ENCODE measurements around the gene RRAS.

The RRAS gene

DNA sequence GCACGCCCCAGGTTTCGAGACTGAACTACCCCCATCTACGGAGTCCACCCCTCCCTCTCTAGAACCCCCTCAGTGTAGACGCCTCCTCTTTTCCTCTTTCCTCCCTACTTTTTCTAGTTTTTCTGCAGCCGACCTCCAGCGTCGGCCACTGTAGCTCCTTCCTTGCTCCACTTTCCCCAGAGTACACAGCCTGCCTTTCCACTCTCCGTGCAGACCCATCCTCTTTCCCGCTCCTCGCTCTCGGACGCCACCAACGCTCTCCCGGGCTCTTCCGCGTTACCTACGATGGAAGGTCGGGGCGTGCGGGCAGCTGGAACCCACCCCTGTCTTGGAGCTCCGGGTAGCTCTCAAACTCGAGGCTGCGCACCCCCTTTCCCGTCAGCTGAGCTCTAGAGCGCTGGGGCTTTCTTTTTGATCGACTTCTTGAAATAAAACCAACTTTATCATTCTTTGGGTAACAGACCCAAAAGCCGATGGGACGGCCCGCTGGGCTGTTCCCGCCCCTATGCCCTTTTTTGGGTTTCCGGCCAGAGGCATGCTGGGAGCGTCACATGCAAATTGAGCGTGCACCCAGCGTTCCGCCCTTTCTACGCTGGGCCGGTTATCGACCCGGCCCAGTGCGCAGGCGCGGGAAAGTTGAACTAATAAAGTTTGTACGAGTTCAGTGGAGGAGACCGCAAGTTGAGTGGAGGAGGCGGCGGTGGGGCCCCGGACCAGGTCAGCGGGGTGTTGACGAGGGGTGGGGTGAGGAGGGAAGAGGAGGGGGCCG is 25.6 kb upstream of the RRAS start, which contains the start of the genes BCL2L12 and IRF3:
Gene BCL2L12, plus strand, starts transcription at position 583 of the 769 bp plus-strand sequence. CDS start 760 bp downstream, outside the sequence.
Gene IRF3, minus strand, starts transcription at position 507 of the 769 bp plus-strand sequence. CDS start 1,019 bp downstream, outside the sequence.
- DNase-seq (ENCODE audit: low read depth), result peak; percentile 88
- TF ChIP-seq, protein P1, sequence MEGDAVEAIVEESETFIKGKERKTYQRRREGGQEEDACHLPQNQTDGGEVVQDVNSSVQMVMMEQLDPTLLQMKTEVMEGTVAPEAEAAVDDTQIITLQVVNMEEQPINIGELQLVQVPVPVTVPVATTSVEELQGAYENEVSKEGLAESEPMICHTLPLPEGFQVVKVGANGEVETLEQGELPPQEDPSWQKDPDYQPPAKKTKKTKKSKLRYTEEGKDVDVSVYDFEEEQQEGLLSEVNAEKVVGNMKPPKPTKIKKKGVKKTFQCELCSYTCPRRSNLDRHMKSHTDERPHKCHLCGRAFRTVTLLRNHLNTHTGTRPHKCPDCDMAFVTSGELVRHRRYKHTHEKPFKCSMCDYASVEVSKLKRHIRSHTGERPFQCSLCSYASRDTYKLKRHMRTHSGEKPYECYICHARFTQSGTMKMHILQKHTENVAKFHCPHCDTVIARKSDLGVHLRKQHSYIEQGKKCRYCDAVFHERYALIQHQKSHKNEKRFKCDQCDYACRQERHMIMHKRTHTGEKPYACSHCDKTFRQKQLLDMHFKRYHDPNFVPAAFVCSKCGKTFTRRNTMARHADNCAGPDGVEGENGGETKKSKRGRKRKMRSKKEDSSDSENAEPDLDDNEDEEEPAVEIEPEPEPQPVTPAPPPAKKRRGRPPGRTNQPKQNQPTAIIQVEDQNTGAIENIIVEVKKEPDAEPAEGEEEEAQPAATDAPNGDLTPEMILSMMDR (IDR thresholded peaks at IDR 0.05; ENCODE audit: low read depth, low read length, missing control alignments), result no peak
- H3K4me3 ChIP-seq (ENCODE audit: low read depth, low read length), result peak within 1 kb of the TSS; percentile 94

DNA sequence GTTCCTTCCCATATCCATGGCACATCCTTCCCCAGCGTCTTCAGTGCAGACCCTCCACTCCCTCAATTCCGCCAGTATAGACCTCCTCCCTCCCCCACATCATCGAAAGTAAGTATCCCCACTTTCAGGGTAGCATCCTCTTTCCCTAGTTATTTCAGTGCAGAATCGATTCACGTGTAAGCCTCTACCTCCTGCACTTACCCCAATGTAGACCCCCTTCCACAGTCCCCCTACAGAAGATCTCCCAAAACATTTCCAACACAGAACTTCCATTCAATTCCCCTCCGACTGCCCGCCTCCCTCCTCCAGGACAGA is 25.1 kb upstream of the RRAS start:
- H3K4me3 ChIP-seq (ENCODE audit: low read depth, low read length), result peak overlapping the region; percentile 94
- TF ChIP-seq, protein P1 (IDR thresholded peaks at IDR 0.05; ENCODE audit: low read depth, low read length, missing control alignments), result no peak
- DNase-seq (ENCODE audit: low read depth), result no peak

DNA sequence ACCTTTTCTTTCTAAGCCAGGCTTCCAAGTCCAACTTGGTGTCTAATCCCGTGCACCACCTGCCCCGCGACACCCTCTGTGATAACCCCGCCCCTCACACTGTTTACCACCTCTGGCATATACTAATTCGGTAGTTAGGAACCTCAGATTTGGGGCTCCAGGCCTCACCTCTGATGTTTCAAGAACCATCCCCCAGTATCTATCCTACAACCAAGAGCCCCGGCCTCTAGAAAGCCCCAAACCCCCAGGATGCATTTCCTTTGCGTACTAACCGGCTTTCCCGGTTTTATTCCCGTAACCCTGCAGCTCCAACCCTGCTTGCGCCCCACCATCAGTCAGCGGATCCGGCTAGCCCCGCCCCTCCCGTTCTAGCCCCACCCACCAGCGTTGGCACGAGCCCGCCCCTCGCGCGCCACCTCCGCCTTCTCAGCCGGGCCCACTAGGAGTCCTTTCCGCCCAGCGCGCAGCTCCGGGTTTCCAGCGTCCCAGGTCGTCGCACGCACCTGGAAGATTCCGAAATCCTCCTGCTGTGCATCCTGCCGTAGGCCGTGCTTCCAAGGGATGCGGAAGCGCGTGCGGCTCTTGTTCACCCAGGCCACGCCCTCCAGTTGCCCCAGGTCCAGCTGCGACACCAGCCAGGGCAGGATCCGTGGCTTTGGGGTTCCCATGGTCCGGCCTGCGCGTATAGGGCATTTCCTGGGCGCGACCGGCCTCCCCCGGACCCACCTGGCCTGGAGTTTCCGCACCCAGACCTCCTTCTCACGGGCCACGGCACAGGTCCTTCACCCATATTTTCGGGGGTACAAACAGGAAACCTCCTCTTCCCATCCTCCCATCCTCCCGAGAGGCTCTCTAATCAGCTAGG is 24.5 kb upstream of the RRAS start:
- no peak for DNase-seq (ENCODE audit: low read depth)
- peak overlapping the region; percentile 94 for H3K4me3 ChIP-seq (ENCODE audit: low read depth, low read length)
- TF ChIP-seq, protein P1 (IDR thresholded peaks at IDR 0.05; ENCODE audit: low read depth, low read length, missing control alignments), result no peak

DNA sequence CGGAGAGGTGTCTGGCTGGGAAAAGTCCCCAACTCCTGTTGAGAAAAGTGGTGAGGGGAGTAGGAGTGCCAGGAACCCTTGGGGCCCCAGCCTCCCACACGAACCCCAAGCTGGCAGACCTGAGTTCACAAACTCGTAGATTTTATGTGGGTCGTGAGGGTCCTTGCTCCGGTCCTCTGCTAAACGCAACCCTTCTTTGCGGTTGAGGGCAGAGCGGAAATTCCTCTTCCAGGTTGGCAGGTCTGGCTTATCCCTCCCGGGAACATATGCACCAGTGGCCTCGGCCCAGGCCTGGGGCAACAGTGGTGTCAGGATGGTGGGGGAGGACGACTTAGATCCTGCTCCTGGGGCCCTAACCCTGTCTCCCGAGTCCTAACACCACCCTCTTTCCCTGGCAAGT is 23.3 kb upstream of the RRAS start:
- TF ChIP-seq, protein P1 (IDR thresholded peaks at IDR 0.05; ENCODE audit: low read depth, low read length, missing control alignments), result no peak
- no peak for DNase-seq (ENCODE audit: low read depth)
- no peak overlapping the region; the same call in 1 of the 2 replicates for H3K4me3 ChIP-seq (ENCODE audit: low read depth, low read length)

DNA sequence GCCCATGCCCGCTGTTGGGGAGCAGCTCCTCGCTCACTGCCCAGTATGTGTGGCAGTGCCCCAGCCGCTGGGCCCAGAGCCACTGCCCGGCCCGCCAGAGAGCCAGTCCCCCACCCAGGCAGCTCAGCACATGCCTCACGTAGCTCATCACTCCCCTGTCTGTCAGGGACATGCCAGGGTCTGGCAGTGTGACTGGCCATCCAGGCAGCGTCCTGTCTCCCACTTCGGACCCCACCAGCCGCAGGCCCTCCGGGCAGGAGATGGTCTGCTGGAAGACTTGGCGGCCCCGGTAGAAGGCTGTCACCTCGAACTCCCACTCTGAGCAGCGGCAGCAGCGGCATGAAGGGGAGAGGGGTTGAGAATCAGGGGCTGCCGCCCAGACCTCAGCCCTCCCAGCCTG is 22.1 kb upstream of the RRAS start:
- TF ChIP-seq, protein P1 (IDR thresholded peaks at IDR 0.05; ENCODE audit: low read depth, low read length, missing control alignments), result no peak
- no peak overlapping the region for H3K4me3 ChIP-seq (ENCODE audit: low read depth, low read length)
- no peak for DNase-seq (ENCODE audit: low read depth)

DNA sequence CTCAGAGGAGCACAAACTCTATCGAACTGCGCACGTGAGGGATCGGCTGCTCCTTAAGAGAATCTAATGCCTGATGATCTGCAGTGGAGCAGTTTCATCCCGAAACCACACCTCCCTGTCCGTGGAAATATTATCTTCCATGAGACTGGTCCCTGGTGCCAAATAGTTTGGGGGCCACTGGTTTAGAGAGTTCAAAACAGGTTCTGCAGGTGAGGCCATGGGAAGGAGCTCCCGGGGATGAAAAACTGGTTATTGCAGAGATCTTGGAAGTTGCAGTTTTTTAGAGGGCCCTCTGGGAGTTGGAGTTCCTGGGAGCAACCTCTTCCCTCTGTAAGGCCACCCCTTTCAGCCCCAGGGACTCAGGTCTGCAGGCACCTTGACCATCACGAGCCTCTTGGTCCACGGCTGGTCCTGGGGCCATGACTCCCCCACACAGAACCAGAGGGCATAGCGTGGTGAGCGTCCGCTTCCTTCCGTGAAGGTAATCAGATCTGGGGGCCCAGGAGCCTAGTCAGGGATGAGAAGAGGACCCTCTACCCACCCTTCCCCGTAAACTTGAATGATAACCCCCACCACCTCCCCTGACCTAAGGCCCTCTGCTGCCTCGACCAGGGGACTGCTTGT is 20.5 kb upstream of the RRAS start:
- TF ChIP-seq, protein P1 (IDR thresholded peaks at IDR 0.05; ENCODE audit: low read depth, low read length, missing control alignments), result no peak
- no peak for DNase-seq (ENCODE audit: low read depth)
- no peak overlapping the region for H3K4me3 ChIP-seq (ENCODE audit: low read depth, low read length)

All from GM12864 (cell line).